ENCODE data around the gene GID8.

Gene GID8

DNA sequence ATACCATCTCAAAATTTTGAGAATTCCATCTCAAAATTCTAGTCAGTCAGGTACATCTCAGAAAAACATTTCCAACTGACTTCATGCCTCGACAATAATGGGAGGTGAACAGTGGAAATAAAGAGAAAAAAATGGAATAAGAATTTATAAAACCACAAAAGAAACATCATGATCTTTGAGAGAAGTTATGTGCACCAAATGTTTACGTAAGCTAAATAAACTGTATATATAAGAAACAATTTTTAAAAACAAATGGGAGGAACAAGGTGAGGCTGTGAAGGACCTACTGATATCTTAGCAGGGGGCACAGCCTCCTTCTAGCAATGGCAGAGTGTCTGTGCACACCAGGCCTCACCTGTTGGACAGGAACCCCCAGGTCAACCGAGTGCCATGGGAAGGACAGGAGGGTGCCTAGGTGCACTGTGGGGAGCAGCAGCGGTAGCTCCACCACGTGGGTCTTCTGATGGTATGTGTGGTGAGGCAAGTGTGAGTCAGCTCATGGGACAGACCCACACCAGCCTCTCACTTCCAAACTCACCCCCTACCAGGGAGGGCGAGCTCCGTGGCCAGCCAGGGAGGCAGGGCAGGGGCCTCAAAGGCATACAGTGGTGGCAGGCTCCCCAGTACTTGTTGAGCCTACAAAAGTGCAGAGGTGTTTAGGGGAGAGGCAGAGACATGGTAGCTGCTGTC, 34.9 kb upstream of the GID8 start:
- TF ChIP-seq, protein P1, sequence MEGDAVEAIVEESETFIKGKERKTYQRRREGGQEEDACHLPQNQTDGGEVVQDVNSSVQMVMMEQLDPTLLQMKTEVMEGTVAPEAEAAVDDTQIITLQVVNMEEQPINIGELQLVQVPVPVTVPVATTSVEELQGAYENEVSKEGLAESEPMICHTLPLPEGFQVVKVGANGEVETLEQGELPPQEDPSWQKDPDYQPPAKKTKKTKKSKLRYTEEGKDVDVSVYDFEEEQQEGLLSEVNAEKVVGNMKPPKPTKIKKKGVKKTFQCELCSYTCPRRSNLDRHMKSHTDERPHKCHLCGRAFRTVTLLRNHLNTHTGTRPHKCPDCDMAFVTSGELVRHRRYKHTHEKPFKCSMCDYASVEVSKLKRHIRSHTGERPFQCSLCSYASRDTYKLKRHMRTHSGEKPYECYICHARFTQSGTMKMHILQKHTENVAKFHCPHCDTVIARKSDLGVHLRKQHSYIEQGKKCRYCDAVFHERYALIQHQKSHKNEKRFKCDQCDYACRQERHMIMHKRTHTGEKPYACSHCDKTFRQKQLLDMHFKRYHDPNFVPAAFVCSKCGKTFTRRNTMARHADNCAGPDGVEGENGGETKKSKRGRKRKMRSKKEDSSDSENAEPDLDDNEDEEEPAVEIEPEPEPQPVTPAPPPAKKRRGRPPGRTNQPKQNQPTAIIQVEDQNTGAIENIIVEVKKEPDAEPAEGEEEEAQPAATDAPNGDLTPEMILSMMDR (IDR thresholded peaks at IDR 0.05; ENCODE audit: low read depth, low read length) = no peak
- no peak overlapping the region for H3K4me3 ChIP-seq (ENCODE audit: low read depth, low read length)

DNA sequence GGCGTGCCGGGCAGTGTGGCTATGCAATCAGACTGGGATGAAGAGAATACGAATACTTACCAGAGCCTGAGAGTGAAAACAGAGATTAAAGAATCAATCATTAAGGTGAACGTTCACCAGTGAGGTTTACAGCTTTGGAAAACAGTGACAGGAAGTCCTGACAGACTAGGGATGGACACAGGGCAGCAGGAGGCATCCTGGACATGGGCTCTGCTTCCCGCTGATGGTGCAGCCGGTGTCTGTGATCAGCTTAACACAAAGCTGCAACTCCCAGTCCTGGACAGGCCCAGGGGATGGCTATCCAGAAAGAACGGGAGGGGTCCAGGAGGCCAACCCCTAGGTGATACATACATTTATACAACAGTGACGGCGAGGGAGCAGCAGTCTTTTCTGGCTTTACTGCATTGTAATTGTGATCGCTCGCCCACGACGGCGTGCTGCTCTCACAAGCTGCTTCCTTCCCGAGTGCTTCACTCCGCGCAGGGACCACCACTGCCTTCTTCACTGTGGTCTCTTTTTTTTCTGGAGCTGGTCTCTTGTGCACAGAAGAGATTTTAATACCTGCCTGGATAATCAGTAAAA, 32.3 kb upstream of the GID8 start:
- H3K4me3 ChIP-seq (ENCODE audit: low read depth, low read length) = no peak overlapping the region
- TF ChIP-seq, protein P1 (IDR thresholded peaks at IDR 0.05; ENCODE audit: low read depth, low read length) = no peak

DNA sequence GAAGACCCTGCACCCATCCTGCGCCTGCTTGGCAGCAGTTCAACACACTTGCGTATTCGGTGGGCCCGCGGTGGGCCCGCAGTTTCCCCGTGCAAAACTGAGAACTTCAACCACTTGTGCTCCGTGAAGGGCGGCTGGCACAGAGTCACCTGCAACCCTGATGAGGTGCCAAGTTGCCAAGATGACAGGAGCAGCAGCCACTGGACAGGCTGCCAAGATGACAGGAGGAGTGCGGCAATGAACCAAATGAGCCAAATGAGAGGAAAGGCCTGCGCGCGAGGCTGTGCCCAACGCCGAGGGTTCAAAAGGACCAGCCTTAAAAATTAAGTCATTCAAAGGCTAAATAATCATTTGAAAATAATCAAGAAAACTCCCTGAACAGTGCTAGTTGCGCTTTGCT, 31.7 kb upstream of the GID8 start:
- no peak overlapping the region for H3K4me3 ChIP-seq (ENCODE audit: low read depth, low read length)
- TF ChIP-seq, protein P1 (IDR thresholded peaks at IDR 0.05; ENCODE audit: low read depth, low read length) = no peak

DNA sequence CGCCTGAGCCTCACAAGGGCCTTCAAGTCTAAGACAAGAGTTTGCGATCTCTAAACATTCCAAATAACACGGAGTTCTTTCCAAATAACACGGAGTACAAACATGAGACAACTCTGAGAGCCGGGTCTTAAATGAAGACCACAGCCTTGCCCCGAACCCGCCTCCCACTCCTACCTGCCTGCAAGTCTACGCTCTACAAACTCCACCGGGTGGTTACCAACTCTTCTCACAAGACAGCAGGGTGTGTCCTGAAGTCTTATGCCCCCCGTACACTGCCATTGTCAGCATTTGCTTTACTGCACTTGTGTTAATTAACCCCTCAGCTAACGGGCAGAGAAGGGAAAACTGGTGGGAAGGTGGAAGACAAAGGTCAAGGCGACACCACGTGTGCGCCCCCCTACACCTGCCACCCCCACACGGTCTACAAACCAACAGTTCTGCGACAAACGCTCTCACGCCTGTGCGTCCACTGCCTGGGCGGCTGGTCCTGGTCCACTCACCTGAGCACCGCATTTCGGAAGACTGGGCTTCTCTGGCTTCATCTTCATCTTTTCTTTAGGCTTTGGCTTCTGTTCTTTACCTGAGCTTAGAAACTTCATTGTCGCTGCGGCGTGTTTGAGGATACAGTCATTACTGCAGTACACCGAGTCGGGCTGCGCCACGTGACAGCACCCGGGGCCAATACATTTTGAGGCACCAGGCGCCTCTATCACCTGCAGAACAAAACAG, 31.1 kb upstream of the GID8 start:
- H3K4me3 ChIP-seq (ENCODE audit: low read depth, low read length) = no peak overlapping the region
- TF ChIP-seq, protein P1 (IDR thresholded peaks at IDR 0.05; ENCODE audit: low read depth, low read length) = no peak

DNA sequence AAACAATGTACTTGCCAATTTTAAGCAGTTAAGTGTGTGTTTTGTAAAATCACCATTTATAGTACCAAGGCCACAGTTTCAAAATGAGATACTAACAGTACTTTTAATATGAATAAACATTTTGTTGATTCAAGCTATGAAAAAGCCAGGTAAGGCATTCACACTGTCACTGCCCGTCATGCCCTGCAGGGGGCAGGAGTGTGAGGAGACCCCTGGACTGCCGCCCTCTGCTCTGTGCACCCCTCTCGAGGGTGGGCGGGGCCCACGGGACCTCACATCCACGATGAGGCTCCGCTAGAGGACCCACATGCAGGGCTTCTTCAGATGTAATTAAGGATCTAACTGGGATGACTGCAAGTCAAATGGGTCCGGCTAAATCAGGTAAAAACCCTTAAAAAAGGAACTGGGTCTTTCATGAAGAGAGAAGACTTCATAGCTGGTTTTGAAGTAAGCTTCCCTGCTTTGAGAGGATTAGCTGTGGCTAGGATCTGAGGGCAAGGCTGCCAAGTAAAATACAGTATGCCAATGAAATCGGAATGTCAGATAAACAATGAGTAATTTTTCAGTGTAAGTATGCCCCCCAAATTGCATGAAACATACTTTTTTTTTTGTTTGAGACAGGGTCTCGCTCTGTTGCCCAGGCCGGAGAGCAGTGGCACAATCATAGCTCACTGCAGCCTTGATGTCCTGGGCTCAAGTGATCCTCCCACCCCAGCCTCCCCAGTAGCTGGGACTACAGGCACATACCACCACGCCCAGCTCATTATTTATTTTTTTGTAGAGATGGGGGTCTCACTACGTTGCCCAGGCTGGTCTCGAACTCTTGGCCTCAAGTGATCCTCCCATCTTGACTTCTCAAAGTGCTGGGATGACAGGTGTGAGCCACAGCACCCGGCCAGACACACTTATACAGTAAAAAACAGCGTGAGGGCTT, 30.3 kb upstream of the GID8 start:
- no peak overlapping the region for H3K4me3 ChIP-seq (ENCODE audit: low read depth, low read length)
- TF ChIP-seq, protein P1 (IDR thresholded peaks at IDR 0.05; ENCODE audit: low read depth, low read length) = no peak; the same call in 1 of the 2 replicates

DNA sequence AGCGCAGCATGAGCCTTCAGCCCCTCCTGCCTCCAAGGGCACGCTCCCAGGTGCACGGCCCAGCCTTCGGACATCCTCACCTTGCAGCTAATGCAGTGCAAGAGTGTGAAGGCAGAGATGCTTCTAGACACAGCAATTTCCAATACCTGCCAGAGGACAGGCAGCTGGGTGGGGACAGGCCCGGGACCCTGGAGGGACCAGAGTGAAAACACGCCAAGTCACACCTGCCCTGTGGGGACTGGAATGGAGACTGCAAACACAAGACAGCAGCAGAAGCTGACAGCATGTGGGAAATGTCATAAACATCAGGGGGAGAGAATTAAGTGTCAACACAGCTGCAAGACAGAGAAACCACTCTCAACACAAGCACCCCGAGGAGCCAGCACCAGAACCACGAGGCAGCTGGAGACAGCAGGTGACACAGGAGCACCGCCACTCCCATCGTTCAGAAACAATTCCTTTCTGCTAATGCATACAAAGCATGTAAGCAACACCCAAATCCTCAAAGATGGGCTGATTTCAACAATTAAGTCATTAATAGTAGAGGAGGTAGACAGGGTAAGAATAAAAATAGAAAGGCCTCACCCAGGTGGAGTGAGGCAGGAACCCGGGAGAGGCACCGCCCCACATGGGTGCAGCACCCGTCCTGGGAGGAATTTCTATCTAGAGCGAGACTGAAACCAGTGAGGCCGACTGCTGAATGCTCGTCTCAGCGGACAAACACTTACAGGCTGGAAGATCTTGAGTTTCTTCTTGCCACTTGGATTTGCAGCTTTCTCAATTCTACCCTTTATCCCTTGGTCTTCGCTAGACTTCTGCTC, 28.8 kb upstream of the GID8 start:
- no peak overlapping the region for H3K4me3 ChIP-seq (ENCODE audit: low read depth, low read length)
- TF ChIP-seq, protein P1 (IDR thresholded peaks at IDR 0.05; ENCODE audit: low read depth, low read length) = no peak
